Left hindlimb (tissue), 1 donor: ENCODE data around the gene SHISA7.
"Not testable (repeated sequence)": the region's sequence is repeated elsewhere in the genome, so short reads cannot be mapped to it uniquely, and the experiment has no call there.

ENCODE experiments used
- DNase-seq: peaks from one replicate; pipeline ENCODE4 v3.0.0-alpha.2; 2018

SHISA7 gene

DNA sequence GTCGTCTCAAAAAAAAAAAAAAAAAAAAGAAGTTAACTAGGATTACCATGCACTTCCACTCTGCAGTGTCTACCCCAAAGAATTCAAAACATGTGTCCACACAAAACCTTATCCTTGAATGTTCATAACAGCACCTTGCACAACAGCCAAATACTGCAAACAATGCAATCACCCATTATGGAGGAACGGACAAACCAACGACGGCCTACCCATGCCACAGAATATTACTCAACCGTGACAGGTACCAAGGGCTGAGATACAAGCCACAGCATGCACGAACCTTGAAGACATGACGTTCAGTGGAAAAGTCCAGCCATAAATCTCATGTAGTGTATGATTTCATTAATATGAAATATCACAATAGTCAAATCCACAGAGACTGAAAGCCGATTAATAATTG lies 3.0 kb upstream of the SHISA7 start:
- no peak for DNase-seq

DNA sequence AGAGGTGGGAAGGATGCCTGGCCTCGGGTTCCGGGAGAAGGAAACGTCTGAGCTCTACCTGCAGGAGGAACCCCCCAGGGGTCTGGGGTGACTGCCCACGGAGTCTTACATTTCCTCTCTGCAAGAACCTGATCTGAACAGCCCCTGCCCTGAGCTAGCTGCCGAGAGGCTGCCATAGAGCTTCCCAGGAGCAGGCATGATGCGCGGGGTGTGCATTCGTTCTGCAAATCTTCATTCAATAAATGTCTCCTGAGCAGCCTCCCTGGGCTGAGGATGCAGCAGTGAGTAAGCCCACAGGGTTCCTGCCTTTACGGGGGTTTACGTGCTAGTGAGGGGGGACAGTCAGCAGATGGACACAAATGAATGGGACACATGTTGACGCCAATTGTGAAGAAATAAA lies 1.5 kb upstream of the SHISA7 start:
- no peak for DNase-seq

DNA sequence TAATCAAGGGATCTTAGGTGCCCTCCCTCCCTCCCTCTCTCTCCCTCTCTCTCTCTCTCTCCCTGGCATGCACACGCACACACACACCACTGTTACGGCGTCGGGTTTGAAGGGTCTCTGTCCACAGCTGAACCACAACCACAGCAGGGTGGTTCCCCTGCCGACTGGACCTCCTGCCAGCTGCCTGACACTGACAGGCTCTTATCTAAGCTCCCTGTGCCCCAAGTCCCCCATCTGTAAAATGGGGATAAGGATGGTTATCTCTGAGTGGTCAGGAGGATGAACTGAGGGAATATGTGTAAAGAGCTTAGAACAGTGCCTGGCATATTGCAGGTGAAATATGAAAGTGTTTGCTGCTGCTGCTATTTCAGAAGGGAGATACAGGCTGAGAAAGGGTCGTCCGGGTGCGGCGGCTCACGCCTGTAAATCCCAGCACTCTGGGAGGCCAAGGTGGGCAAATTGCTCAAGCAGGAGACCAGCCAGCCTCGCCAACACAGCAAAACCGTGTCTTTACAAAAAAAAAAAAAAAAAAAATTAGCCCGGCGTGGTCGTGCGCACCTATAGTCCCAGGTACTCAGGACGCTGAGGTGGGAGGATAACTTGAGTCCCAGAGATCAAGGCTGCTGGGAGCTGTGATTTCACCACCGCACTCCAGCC lies 852 bp upstream of the SHISA7 start:
- DNase-seq: no peak

DNA sequence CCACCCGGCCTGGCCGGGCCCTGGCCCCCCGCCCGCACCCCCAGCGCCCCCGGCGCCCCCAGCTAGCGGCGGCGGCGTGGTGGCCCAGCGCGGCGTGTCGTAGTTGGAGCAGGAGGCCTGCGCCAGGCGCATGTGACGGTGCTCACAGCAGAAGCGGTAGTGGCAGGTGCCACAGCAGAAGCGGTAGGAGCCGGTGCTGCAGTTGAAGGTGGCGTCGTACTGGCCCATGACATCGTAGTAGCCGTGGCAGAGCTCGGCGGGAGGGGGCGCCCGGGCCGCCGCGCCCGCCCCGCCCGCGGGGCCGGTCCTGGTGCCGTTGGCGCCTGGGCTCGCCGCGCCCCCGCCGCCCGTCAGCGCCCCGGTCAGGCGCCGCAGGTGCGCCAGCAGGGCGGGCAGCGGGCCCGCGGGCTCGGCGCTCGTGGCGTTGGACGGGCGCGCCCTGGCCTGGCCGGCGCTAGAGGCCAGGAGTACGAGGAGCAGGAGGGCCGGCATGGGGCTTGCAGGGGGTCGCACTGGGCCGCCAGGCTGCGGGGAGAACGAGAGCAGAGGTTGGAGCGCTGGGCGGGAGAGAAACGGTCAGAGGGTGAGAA lies 633 bp downstream of the SHISA7 start:
- DNase-seq: no peak

DNA sequence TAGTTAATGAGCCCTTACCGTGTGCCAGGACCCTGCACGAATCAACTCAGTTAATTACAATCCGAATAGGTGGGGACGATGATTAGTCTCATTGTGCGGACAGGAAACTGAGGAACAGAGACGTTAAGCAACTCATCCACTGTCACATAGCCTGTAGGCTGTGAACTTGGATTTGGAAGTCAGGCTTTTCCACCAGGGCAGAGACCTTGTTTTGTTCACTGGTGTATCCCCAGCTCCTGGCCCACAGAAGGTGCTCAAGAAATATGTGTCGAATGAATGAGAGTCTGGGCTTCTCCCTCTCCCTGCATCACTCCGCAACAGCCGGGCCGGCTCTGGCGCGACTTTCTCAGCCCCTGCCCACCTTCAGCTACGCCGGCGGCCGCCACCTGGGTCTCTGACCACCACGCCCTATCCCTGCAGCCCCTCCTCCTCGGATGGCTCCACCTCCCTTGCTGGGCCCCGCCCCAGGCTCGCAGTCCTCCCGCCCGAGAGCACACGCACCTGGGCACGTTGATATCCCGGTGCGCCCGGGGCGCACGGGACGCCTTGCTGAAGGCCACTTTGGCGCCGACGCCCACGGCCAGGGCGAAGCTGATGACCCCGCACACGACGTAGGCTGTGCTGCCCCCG lies 1.3 kb downstream of the SHISA7 start:
- no peak for DNase-seq

DNA sequence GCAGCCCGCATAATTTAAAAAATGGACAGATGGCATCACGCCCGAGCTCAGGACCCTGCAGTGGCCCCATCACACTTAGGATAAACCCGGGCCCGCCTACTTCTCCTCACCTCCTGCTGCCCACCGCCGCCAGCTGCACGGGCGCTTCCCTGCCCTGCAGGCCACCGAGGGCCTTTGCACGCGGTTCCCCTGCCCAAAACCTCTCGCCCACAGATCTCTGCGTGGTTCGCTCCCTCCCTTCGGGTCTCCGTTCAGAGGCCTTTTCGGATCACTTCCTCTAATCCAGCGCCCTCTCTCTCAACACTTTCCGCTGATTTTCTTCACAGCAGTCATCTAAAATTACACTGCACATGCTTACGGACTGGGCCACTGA lies 1.8 kb downstream of the SHISA7 start:
- no peak for DNase-seq

DNA sequence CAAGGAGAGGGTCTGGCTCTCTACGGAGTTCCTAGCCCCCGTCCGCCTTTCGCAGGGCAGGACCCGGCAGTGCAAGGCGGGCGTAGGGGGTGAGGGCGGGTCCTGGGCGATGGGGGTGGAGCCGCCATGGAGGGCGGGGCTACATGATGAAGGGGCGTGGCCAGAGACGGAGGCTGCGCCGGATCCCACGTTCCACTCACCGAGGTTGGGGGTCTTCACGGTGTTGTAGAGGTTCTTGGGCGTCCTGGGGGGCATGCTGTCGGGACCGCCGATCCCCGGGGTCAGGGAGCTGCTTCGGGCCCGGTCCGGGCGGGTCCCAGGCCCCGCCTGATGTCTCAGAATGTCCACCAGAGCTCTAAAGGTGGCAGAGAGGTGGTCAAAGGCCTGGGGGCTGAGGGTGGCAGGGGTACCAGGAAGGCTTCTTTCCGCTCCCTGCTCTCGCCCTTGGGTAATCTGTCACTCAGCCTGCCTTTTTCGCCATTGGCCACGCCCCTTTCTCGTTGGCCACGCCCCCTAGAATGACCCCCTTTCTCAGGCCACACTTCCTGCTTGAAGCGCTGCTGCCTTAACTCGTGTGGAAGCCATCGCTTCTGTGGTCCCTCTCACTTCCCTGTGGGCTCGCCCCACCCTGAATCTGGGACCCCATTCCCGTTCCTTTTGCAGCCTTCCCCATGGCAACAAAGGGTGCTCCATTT lies 2.5 kb downstream of the SHISA7 start:
- DNase-seq: peak; percentile 27

DNA sequence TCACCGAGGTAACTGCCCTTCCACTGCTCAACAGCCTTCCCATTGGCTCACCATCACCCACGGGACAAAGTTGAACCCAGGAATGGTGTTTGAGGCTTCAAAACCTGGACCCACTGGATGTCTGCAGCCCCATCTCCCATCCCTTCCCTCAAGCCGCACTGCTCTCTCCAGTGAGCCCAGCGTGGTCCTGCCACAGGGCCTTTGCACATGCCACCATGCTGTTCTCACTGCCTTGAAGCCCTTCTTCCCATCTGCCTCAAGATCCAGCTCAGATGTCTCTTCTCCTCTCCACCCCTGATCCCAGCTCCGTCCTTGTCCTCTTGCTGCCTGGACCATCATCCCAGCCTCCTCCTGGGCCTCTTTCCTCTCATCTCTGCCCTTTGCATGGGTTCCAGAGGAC lies 4.0 kb downstream of the SHISA7 start:
- DNase-seq: no peak

DNA sequence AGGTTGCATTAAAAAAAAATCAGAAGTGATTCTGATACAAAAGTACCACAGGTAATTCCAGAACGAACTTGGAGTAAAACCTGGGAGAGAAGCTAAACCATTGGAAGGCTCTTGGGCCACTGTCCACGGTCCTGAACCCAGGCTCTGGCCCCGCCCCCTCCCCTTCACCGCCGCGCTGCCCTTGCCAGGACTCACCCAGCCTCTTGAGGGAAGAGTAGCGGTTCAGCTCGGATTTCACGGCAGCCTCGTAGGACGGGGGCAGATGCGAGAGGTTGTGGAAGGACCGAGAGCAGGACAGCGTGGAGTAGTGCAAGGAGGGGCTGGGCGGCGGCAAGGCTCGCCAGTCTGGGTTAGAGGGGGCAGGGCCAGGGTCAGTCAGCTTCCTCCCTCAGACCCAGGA lies 5.7 kb downstream of the SHISA7 start:
- DNase-seq: peak; percentile 80

DNA sequence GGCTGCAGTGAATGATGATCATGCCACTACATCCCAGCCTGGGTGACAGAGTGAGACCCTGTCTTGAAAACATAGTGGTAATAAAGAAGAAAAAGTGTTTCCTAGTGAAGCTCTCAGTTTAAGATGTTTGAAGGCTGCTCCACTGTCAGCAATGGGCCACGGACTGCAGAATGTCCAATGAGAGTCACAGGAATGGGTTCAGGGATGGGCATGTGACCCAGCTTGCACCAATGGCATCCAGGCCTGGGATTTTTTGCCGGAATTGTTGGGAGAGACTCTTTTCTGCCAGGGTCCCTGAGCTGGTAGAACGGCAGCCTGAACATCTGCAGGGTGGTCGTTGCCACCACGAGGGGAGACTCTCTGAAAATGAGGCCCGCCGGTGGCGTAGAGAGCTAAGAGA lies 6.3 kb downstream of the SHISA7 start:
- DNase-seq: peak; percentile 9

DNA sequence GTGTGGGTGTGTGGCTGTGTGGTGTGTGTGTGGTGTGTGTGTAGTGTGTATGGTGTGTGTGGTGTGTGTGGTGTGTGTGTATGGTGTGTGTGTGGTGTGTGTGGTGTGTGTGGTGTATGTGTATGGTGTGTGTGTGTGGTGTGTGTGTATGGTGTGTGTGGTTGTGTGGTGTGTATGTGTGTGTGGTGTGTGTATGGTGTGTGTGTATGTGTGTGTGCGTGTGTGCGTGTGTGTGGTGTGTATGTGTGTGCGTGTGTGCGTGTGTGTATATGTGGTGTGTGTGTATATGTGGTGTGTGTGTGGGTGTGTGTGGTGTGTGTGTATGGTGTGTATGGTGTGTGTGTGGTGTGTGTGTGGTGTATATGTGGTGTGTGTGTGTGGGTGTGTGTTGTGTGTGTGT lies 8.1 kb downstream of the SHISA7 start:
- no peak for DNase-seq

DNA sequence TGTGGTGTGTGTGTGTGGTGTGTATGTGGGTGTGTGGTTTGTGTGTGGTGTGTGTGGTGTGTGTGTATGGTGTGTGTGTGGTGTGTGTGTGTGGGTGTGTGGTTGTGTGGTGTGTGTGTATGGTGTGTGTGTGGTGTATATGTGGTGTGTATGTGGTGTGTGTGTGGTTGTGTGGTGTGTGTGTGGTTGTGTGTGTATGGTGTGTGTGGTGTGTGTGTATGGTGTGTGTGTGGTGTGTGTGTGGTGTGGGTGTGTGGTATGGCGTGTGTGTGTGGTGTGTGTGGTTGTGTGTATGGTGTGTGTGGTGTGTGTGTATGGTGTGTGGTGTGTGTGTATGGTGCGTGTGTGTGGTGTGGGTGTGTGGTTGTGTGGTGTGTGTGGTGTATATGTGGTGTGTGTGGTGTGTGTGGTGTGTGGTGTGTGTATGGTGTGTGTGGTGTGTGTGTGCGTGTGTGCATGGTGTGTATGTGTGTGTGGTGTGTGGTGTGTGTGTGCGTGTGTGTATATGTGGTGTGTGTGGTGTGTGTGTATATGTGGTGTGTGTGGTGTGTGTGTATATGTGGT lies 8.7 kb downstream of the SHISA7 start:
- no peak for DNase-seq

DNA sequence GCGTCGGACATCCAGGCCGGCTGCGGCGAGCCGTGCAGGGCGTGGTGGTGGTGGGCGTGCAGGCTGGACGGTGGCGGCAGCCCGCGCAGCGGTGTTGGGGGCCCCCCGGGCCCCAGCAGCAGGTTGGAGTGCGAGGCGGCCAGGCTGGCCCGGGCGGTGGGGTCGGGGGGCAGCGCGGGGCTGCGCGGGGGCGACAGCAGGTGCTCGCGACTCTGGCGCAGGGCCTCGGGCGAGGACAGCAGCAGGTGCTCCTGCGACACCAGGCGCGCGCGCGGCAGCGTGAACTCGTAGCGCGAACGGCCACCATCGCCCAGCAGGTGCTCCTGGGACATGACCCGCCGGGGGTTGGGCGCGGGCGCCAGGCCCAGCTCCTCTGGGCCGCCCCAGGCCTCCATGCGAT lies 9.8 kb downstream of the SHISA7 start:
- DNase-seq: no peak

DNA sequence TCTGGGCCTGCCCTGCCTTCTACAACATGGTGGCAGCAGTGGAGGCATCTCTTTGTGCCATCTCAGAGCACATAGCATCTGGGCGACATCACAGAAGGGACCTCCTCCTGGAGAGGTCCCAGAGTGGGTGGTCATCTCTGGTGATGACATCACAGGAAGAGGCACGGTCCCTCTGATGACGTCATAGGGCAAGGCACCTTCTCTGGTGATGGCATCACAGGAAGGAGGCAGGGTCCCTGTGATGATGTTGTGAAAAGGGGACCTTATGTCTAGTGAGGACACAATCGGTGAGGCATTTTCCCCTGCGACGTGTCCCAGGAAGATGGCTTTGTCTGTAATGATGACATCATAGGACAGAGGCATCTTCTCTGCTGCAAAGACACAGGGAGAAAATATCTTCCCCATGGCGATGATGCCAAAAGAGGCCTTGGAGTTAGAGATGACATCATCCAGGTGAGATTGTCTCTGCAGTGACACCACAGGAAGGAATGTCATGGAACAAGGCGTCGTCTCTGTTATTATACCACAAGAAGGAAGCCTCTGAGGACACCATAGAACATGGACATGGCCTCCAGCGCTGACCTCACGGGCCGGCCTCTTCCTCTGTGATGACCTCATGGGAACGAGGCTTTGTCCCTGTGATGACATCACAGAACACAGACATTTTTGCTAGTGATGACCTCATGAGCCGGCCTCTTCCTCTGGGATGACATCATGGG lies 10.7 kb downstream of the SHISA7 start:
- no peak for DNase-seq

DNA sequence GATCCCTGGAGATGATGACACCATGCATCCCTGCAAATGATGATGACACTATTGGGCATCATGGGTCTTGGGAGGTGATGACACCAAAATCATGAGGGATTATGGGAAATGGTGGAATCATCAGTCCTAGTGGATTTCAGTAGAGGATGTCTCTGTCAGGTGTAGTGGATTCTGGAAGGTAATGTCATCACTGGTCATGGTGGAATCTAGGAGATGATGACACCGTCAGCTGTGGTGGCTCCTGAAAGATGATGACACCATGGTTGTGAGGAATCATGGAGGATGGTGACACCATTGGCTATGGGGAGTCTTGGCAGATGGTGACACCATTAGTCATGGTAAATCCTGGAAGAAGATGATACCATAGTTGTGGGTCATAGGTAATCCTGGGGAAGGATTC lies 11.9 kb downstream of the SHISA7 start:
- DNase-seq: no peak

DNA sequence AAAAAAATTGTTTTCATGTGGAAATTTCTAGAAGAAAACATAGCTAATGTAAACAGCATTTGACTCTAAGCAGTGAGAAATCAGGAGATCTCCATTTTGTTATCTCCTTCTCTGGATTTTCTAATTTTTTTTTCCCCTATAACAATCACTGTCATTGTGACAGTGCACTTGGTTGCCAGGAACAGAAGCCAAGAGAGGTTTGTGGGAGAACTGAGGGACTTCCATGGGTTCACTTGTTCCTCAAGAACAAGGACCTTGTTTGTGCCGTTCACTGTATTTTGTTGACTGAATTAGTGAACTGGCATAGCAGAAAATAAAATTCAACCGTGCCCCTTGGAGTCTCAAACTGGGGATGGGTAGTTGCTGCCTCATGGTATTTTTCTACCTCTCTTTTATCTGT lies 17.1 kb downstream of the SHISA7 start:
- no peak for DNase-seq

DNA sequence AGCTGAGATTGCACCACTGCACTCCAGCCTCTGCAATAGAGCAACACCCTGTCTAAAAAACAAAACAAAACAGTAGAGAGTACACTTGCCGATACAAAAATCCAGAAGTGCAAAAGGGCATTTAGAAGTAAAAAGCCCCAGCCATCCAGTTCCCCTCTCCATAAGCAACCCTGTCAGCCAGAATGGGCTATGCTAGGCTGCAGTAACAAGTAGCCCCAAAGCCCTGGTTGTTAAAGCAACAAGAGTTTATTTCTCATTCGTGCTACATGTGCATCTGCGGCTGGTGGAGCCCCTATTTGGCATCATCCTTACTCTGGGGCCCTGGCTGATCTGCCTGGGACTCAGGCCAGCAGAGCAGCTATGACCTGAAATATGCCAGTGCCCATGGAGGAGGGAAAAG lies 18.6 kb downstream of the SHISA7 start:
- no peak for DNase-seq

DNA sequence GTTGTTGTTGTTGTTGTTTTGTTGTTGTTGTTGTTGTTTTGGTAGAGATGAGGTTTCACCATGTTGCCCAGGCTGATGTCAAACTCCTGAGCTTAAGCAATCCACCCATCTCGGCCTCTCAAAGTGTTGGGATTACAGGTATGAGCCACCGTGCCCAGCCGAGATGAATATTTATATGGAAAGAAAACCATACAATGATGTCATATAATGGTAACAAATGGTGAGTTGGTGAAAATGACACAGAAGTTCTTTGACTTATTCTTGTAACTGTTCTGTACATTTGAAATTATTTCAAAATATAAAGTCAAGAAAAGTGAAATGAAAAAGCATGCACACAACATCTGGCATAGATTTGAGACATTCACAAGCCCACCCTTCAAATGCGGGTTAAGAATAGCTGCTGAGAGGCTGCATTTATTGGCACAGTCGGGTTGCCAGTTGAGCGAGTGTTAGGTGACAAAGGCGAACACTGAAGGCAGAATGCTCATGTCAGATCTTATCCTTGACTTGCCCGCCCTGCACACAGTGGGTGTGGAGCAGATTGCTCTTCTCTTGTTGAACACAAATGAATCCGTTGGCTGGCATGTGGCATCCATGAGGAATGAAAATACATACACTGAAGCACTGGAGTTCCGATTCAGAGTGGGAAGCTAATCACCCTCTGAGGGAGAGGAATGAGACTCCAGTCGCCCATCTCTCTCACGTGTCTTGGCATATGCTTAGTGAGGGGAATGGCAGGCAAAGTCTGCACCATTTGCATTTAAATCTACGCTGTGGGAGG lies 19.7 kb downstream of the SHISA7 start:
- no peak for DNase-seq

DNA sequence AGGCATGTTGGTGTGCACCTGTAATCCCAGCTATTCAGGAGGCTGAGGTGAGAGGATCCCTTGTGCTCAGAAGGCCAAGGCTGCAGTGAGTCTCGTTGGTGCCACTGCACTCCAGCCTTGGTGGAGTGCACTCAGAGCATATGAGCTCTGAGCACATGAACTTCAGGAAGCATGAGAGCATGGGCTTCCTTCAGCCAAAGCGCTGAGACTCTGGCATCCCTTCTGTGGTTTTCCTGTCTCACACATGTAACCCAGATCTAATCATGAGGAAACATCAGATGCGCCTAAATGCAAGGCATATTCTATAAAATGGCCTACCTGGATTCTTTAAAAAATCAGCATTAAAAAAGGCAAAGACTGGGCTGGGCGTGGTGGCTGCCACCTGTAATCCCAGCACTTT lies 21.8 kb downstream of the SHISA7 start:
- DNase-seq: not testable (repeated sequence)

DNA sequence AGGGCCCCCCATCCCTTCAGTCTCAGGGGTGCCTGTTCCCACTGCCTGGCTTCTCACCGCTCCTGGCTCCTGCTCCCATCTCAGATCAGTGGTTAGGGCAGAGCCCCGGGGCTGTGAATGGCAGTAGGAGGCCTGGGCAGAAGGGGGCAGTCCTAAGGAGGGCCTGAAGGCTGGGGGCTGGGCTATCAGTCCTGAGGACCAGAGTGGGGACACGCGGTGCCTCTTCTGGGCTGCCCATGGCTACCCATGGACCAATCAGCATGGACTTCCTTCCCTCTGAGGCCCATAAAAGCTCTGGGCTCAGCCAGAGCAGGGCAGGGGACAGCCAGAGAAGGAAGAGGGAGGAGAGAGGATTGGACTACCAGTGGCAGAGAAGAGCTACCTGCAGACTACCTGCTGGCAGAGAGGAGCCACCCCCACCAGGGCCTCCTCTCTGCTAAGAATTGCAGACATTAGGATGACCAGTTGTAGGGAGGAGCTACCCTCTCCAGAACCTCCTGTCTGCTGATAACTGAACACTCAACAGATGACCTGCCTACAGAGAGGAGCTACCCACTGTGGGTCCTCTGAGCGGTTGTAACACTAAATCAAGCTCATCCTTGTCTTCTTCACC lies 23.4 kb downstream of the SHISA7 start:
- DNase-seq: no peak

DNA sequence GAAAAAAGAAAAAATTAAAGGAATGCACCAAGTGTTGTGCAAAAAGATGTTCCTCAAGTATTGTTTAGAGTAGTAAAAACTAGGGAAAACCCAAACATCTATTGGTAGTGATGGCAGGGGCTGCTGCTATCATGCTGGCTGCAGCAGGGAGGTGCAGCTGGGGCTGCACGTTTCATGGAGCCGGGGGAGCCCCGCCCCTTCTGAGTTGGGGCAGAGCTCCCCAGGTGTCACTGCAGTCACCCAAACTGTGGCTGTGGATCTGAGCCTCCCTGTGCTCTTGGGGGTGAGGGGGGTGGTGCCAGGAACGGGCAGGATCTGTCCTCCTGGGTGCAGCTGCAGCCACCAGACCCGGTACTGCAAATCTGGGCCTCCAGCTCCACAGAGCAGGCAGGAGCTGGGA lies 24.0 kb downstream of the SHISA7 start:
- no peak for DNase-seq

DNA sequence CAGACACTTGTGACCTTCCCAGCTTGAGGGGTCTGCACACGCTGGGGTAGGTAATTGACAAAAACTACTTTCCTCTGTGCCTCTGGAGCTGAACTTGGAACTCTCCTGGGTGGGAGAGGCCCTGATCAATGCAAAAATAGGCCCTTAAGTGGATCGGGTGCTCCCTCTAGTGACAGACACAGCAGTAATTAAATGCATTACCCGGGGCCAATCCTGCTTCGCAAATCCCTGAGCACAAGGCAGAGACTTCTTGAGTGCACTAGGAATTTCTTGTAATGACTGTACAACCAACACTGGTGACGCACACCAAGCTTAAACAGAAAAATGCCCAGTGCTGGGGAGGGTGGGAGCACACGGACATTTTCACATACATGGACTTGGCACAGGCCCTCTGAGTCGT lies 24.9 kb downstream of the SHISA7 start:
- DNase-seq: peak; percentile 52
